H1 (cell line): ENCODE data around the gene TMBIM4. TPM values are rescaled to one million over a fixed set of nuclear protein-coding genes. Genes with fewer than 3 reads are reported as not detected.
A peak's percentile ranks its signal among the peaks of the same experiment; 100 is the strongest.

ENCODE experiments used
- CTCF ChIA-PET: fragments of 300-600 bp; sonication (Branson Sonifier 250); formaldehyde crosslinking; loops from one replicate; lab custom pipeline; 2021; ENCODE audit not compliant: partially characterized antibody; lab: Charles Lee
- POLR2A ChIA-PET: fragments of 300-600 bp; sonication (Branson Sonifier 250); formaldehyde crosslinking; loops from one replicate; lab custom pipeline; 2021; ENCODE audit warnings: inconsistent platforms; ENCODE audit not compliant: partially characterized antibody; lab: Charles Lee
- DNase-seq, 2 experiments: peaks; one replicate each; pipeline versions ENCODE4 v3.0.0 to v3.0.0-alpha.2; 2010 to 2022; ENCODE audit warnings: low spot score in 2 of 2, low read depth in 1 of 2, mixed read lengths in 1 of 2
- FAIRE-seq: peaks from 2 replicates; lab custom pipeline; 2011; peaks lifted over from hg19 to GRCh38; lab: Jason Lieb, UNC
- H2AFZ ChIP-seq: 2 replicates; pipeline ENCODE4 v1.8.1; 2012; ENCODE audit warnings: low read length, inconsistent platforms
- H2AK5ac ChIP-seq: 2 replicates; pipeline ENCODE4 v1.6.1; 2013; ENCODE audit warnings: low read depth, low read length
- H2BK120ac ChIP-seq: replicated peaks from 2 replicates; pipeline ENCODE3; 2013; ENCODE audit warnings: low read depth, low read length, inconsistent platforms
- H2BK12ac ChIP-seq: 2 replicates; pipeline ENCODE4 v1.6.1; 2013; ENCODE audit warnings: low read depth, low read length
- H2BK15ac ChIP-seq: 2 replicates; pipeline ENCODE4 v1.6.1; 2013; ENCODE audit warnings: low read length
- H2BK20ac ChIP-seq: 2 replicates; pipeline ENCODE4 v1.6.1; 2013; ENCODE audit warnings: low read length
- H2BK5ac ChIP-seq: 2 replicates; pipeline ENCODE4 v1.6.1; 2013; ENCODE audit warnings: low read depth, low read length
- H3K14ac ChIP-seq: 2 replicates; pipeline ENCODE4 v1.6.1; 2013; ENCODE audit warnings: inconsistent platforms; ENCODE audit not compliant: insufficient read length
- H3K18ac ChIP-seq: 2 replicates; pipeline ENCODE4 v1.6.1; 2013; ENCODE audit warnings: low read length; ENCODE audit errors: extremely low read depth
- H3K23ac ChIP-seq: 2 replicates; pipeline ENCODE4 v1.6.1; 2013; ENCODE audit warnings: inconsistent platforms; ENCODE audit not compliant: insufficient read length
- H3K23me2 ChIP-seq: 2 replicates; pipeline ENCODE4 v1.6.1; 2013; ENCODE audit warnings: low read depth, low read length
- H3K27ac ChIP-seq: 2 replicates; pipeline ENCODE4 v1.6.1; 2011; ENCODE audit warnings: low read depth, low read length, inconsistent platforms
- H3K27me3 ChIP-seq, 4 experiments: replicated peaks in 1 of 4; 1 replicate in 1 of 4; 2 replicates in 3 of 4; pipeline versions ENCODE4 v1.6.1 to v1.8.1; 2011 to 2013; ENCODE audit warnings: low read length in 3 of 4, mild to moderate bottlenecking in 3 of 4, inconsistent platforms in 2 of 4, mixed read lengths in 2 of 4, moderate library complexity in 1 of 4; ENCODE audit not compliant: control insufficient read depth in 3 of 4, insufficient read depth in 3 of 4; ENCODE audit errors: extremely low read depth in 1 of 4
- H3K36me3 ChIP-seq, 4 experiments: 2 replicates each; pipeline versions ENCODE4 v1.6.1 to v1.8.1; 2011 to 2013; ENCODE audit warnings: mild to moderate bottlenecking in 4 of 4, low read length in 3 of 4, moderate library complexity in 2 of 4, control low read depth in 1 of 4, inconsistent platforms in 1 of 4; ENCODE audit not compliant: insufficient read depth in 4 of 4, control insufficient read depth in 2 of 4
- H3K4ac ChIP-seq: replicated peaks from 2 replicates; pipeline ENCODE3; 2013; ENCODE audit warnings: low read length, low read depth, mixed read lengths, inconsistent platforms; ENCODE audit not compliant: insufficient read length
- H3K4me1 ChIP-seq, 4 experiments: replicated peaks in 1 of 4; 1 replicate in 1 of 4; 2 replicates in 3 of 4; pipeline versions ENCODE4 v1.6.1 to v1.8.1; 2011 to 2013; ENCODE audit warnings: low read length in 3 of 4, inconsistent platforms in 2 of 4, mixed read lengths in 1 of 4; ENCODE audit not compliant: insufficient read depth in 4 of 4, control insufficient read depth in 3 of 4
- H3K4me2 ChIP-seq, 2 experiments: 2 replicates each; pipeline versions ENCODE4 v1.6.1 to v1.8.1; 2011 to 2013; ENCODE audit warnings: low read depth in 2 of 2, low read length in 2 of 2, control low read depth in 1 of 2, inconsistent platforms in 1 of 2, mild to moderate bottlenecking in 1 of 2; ENCODE audit not compliant: insufficient read depth in 1 of 2
- H3K4me3 ChIP-seq, 4 experiments: fragments of 200-600, 300-600 bp in 1 of 4; sonication (generic), shearing (Covaris generic), sonication (Bioruptor Twin) in 1 of 4; 2 replicates each; pipeline versions ENCODE4 v1.5.1 to v1.8.1; 2011 to 2016; ENCODE audit warnings: low read length in 4 of 4, low read depth in 3 of 4, control low read depth in 2 of 4, inconsistent platforms in 2 of 4, mild to moderate bottlenecking in 2 of 4, mixed read lengths in 1 of 4, moderate library complexity in 1 of 4; ENCODE audit not compliant: insufficient read depth in 2 of 4; ENCODE audit errors: extremely low read depth in 1 of 4
- H3K56ac ChIP-seq: replicated peaks from 2 replicates; pipeline ENCODE3; 2013; ENCODE audit warnings: low read depth, mild to moderate bottlenecking, mixed read lengths, low read length, inconsistent platforms; ENCODE audit not compliant: insufficient read length
- H3K79me1 ChIP-seq: 2 replicates; pipeline ENCODE4 v1.6.1; 2013; ENCODE audit warnings: low read depth, low read length, control low read depth
- H3K79me2 ChIP-seq, 2 experiments: 2 replicates each; pipeline versions ENCODE4 v1.6.1 to v1.8.1; 2012 to 2013; ENCODE audit warnings: low read length in 2 of 2, mild to moderate bottlenecking in 2 of 2, inconsistent platforms in 1 of 2; ENCODE audit not compliant: insufficient read depth in 2 of 2, control insufficient read depth in 1 of 2
- H3K9ac ChIP-seq, 4 experiments: replicated peaks in 1 of 4; 1 replicate in 1 of 4; 2 replicates in 3 of 4; pipeline versions ENCODE4 v1.6.1 to v1.8.1; 2011 to 2013; ENCODE audit warnings: low read depth in 3 of 4, low read length in 3 of 4, control low read depth in 2 of 4, mild to moderate bottlenecking in 2 of 4, moderate library complexity in 2 of 4, inconsistent platforms in 1 of 4; ENCODE audit errors: extremely low read depth in 1 of 4
- H3K9me3 ChIP-seq, 2 experiments: 2 replicates each; pipeline versions ENCODE4 v1.6.1 to v1.8.1; 2012 to 2013; ENCODE audit warnings: mild to moderate bottlenecking in 2 of 2, moderate library complexity in 2 of 2, control low read depth in 1 of 2, inconsistent platforms in 1 of 2, low read depth in 1 of 2, low read length in 1 of 2, mixed read lengths in 1 of 2; ENCODE audit not compliant: insufficient read depth in 2 of 2
- H4K20me1 ChIP-seq, 2 experiments: replicated peaks in 1 of 2; 2 replicates each; pipeline versions ENCODE3 to v1.8.1; 2011 to 2013; ENCODE audit warnings: inconsistent platforms in 2 of 2, low read length in 2 of 2, mild to moderate bottlenecking in 1 of 2; ENCODE audit not compliant: insufficient read depth in 2 of 2, control insufficient read depth in 1 of 2
- H4K5ac ChIP-seq: 2 replicates; pipeline ENCODE4 v1.6.1; 2013; ENCODE audit warnings: low read length, low read depth, mixed read lengths, inconsistent platforms; ENCODE audit not compliant: insufficient read length
- H4K8ac ChIP-seq: 2 replicates; pipeline ENCODE4 v1.8.0; 2013; ENCODE audit warnings: mild to moderate bottlenecking, moderate library complexity, low read length, inconsistent platforms; ENCODE audit not compliant: insufficient read depth; ENCODE audit errors: extremely low read depth
- H4K91ac ChIP-seq: replicated peaks from 2 replicates; pipeline ENCODE3; 2013; ENCODE audit warnings: low read length, mixed read lengths, inconsistent platforms; ENCODE audit not compliant: insufficient read length
- FOSL1 ChIP-seq: IDR thresholded peaks from 2 replicates; pipeline ENCODE4 v1.6.1; 2011; ENCODE audit warnings: mild to moderate bottlenecking, low read depth, low read length, moderate library complexity; ENCODE audit not compliant: insufficient read depth
- SP1 ChIP-seq: IDR thresholded peaks from 2 replicates; pipeline ENCODE4 v1.6.1; 2011; ENCODE audit warnings: low read depth, low read length
- WGBS, 2 experiments: shearing (Covaris generic) in 1 of 2; methylation state at CpG; one replicate each; pipeline versions ENCODE4 v1.1.6 to v1.1.7; 2013 to 2015; ENCODE audit warnings: low lambda C conversion rate in 2 of 2, mixed read lengths in 2 of 2, inconsistent platforms in 1 of 2, low coverage in 1 of 2, missing lambda C conversion rate in 1 of 2; ENCODE audit not compliant: insufficient replicate concordance in 2 of 2, insufficient coverage in 1 of 2, insufficient read length in 1 of 2; ENCODE audit errors: extremely low coverage in 1 of 2, missing lambda C conversion rate in 1 of 2; 5-methylcytosine and 5-hydroxymethylcytosine counted together
- polyA plus RNA-seq, 7 experiments: library from polyadenylated mRNA; depleted of rRNA in 3 of 7; stranded (reverse) in 5 of 7; unstranded in 2 of 7; fragments of >200 nt in 5 of 7; fragments of 200-250 nt in 2 of 7; gene quantifications; 1 replicate in 5 of 7; 2 replicates in 1 of 7; 4 replicates in 1 of 7; pipeline versions ENCODE4 v1.2.1 to v1.2.3, GENCODE V29; 2011 to 2013; ENCODE audit warnings: missing spikeins in 2 of 7, mixed read lengths in 2 of 7
- total RNA-seq: library from RNA; stranded (reverse); fragmentation: NEBNext Ultra II Directional; extraction: Animal tissue kit (Norgen Biotek cat#: 25700); gene quantifications from 2 replicates; pipeline ENCODE4 v1.2.1, GENCODE V29; 2021

The TMBIM4 gene
- total and polyA plus RNA-seq, 2 of the 8 experiments (the other 6 are each of a cell fraction or from before 2014, with no cell fraction given) = 12.8 to 46.6 TPM

GRCh38 chr12:66144791-66145754, 24.7 kb downstream of the TMBIM4 start:
- CTCF ChIA-PET = interaction anchor here (0.5 to 1.9 kb wide), 31 partner anchors 10 to 1365 kb away, joined by 3 to 9 read pairs (median 3); partner anchors contain the start of genes HELB, LLPH and TMBIM4
- Histone ChIP-seq H3K9me3 (peaks cover 4 to 5% of the 10 kb centered on the region in 2 experiments; a peak in 2 of 4 replicates), H3K23me2 (no peaks in the 10 kb centered on the region), H4K91ac (no peak overlapping the region), H3K4me1 (no peaks in the 10 kb centered on the region), H3K4ac (no peak overlapping the region), H2AFZ (peak overlapping the region; percentile 2; the same call in 1 of the 2 replicates), H3K9ac (no peak overlapping the region), H2BK12ac (no peak overlapping the region), H3K18ac (no peak overlapping the region), H4K20me1 (no peaks in the 10 kb centered on the region), H3K4me2 (no peak overlapping the region), H2AK5ac (no peak overlapping the region), H2BK120ac (no peak overlapping the region), H2BK20ac (no peak overlapping the region), H2BK15ac (no peak overlapping the region), H3K27me3 (no peaks in the 10 kb centered on the region), H3K79me2 (no peaks in the 10 kb centered on the region), H3K36me3 (peaks cover 0 to 9% (median 3%) of the 10 kb centered on the region in 4 experiments; a peak in 2 of 8 replicates), H3K79me1 (no peaks in the 10 kb centered on the region), H4K8ac (no peak overlapping the region), H3K56ac (no peak overlapping the region), H3K4me3 (no peak overlapping the region), H3K14ac (no peak overlapping the region), H3K27ac (no peak overlapping the region), H4K5ac (no peak overlapping the region), H3K23ac (no peak overlapping the region), H2BK5ac (no peak overlapping the region)
- no peak for DNase-seq
- POLR2A ChIA-PET = interaction anchor here (0.6 to 1.5 kb wide), 4 partner anchors 13 to 53 kb away, joined by 3 to 7 read pairs (median 3); partner anchors contain the start of gene TMBIM4
- FAIRE-seq = no peak
- 64% methylated on average over 7 of the region's 7 CpGs; no CpG with 5 or more reads in 1 of the 2 experiments for WGBS, 2 experiments
- TF ChIP-seq FOSL1 = no peak
- TF ChIP-seq SP1 = 0 out of 2 replicates have a peak, but pooled peaks have one; percentile 13
